Effector memory CD4-positive, alpha-beta T cell (primary cell): Measurements from ENCODE around the gene MACROH2A2.

Experiments used
- DNase-seq, 3 donors: peaks; one replicate each; pipeline ENCODE4 v3.0.0-alpha.2; 2020
- H3K27ac ChIP-seq: 2 replicates; pipeline ENCODE4 v1.7.0; 2013; ENCODE audit warnings: mild to moderate bottlenecking, low read length, moderate library complexity; ENCODE audit not compliant: insufficient read depth, poor library complexity, severe bottlenecking
- H3K27me3 ChIP-seq: replicated peaks from 2 replicates; pipeline ENCODE4 v1.7.0; 2013; ENCODE audit warnings: mild to moderate bottlenecking, low read length; ENCODE audit not compliant: insufficient read depth, control insufficient read depth, poor library complexity, severe bottlenecking
- H3K36me3 ChIP-seq: 2 replicates; pipeline ENCODE4 v1.7.0; 2013; ENCODE audit warnings: mild to moderate bottlenecking, low read length, moderate library complexity; ENCODE audit not compliant: control insufficient read depth, insufficient read depth
- H3K4me1 ChIP-seq: 2 replicates; pipeline ENCODE4 v1.7.0; 2013; ENCODE audit warnings: low read length, mild to moderate bottlenecking; ENCODE audit not compliant: control insufficient read depth, insufficient read depth, poor library complexity, severe bottlenecking
- H3K4me3 ChIP-seq: 2 replicates; pipeline ENCODE4 v1.7.0; 2013; ENCODE audit warnings: low read length, low read depth, mild to moderate bottlenecking; ENCODE audit not compliant: insufficient read depth, poor library complexity, severe bottlenecking
- H3K9me3 ChIP-seq: 2 replicates; pipeline ENCODE4 v1.7.0; 2013; ENCODE audit warnings: mild to moderate bottlenecking, low read length, moderate library complexity; ENCODE audit not compliant: control insufficient read depth

The MACROH2A2 gene

GRCh38 chr10:70085975-70086613 is 33.4 kb downstream of the MACROH2A2 start:
- H3K27me3 ChIP-seq: no peaks in the 10 kb centered on the region
- H3K9me3 ChIP-seq: no peaks in the 10 kb centered on the region
- H3K4me3 ChIP-seq: no peak overlapping the region
- H3K27ac ChIP-seq: no peak overlapping the region
- no peaks in the 10 kb centered on the region for H3K36me3 ChIP-seq
- no peaks in the 10 kb centered on the region for H3K4me1 ChIP-seq
- DNase-seq: no peak

- Histone ChIP-seq H3K4me3 (no peak overlapping the region), H3K36me3 (no peaks in the 10 kb centered on the region), H3K9me3 (no peaks in the 10 kb centered on the region), H3K27me3 (no peaks in the 10 kb centered on the region), H3K4me1 (peaks cover 7% of the 10 kb centered on the region), H3K27ac (no peak overlapping the region)
- no peak for DNase-seq
Measured at GRCh38 chr10:70087616-70088307, 35.1 kb downstream of the MACROH2A2 start.

- H3K4me1 ChIP-seq: peaks cover 9% of the 10 kb centered on the region
- DNase-seq: no peak
- H3K27me3 ChIP-seq: no peaks in the 10 kb centered on the region
- no peak overlapping the region for H3K27ac ChIP-seq
- H3K4me3 ChIP-seq: no peak overlapping the region
- no peaks in the 10 kb centered on the region for H3K36me3 ChIP-seq
- no peaks in the 10 kb centered on the region for H3K9me3 ChIP-seq
Measured at GRCh38 chr10:70088308-70088698, 35.7 kb downstream of the MACROH2A2 start.

GRCh38 chr10:70090013-70090412 is 37.4 kb downstream of the MACROH2A2 start:
- Histone ChIP-seq H3K4me3 (no peak overlapping the region), H3K36me3 (no peaks in the 10 kb centered on the region), H3K27ac (no peak overlapping the region), H3K9me3 (no peaks in the 10 kb centered on the region), H3K27me3 (no peaks in the 10 kb centered on the region), H3K4me1 (peaks cover 14% of the 10 kb centered on the region)
- no peak for DNase-seq

- Histone ChIP-seq H3K9me3 (no peaks in the 10 kb centered on the region), H3K27ac (no peak overlapping the region), H3K4me3 (no peak overlapping the region), H3K27me3 (no peaks in the 10 kb centered on the region), H3K4me1 (peaks cover 14% of the 10 kb centered on the region), H3K36me3 (no peaks in the 10 kb centered on the region)
- no peak for DNase-seq
Measured at GRCh38 chr10:70090951-70091350, 38.3 kb downstream of the MACROH2A2 start.

- Histone ChIP-seq H3K9me3 (no peaks in the 10 kb centered on the region), H3K4me1 (peaks cover 14% of the 10 kb centered on the region), H3K27me3 (no peaks in the 10 kb centered on the region), H3K36me3 (peaks cover 6% of the 10 kb centered on the region), H3K27ac (peak overlapping the region; percentile 70), H3K4me3 (peak overlapping the region; percentile 39)
- no peak for DNase-seq
Measured at GRCh38 chr10:70092389-70092718, 39.7 kb downstream of the MACROH2A2 start.

GRCh38 chr10:70093335-70093944 is 40.8 kb downstream of the MACROH2A2 start:
- H3K4me3 ChIP-seq: peak overlapping the region; percentile 39
- H3K27me3 ChIP-seq: no peaks in the 10 kb centered on the region
- no peak for DNase-seq
- no peaks in the 10 kb centered on the region for H3K9me3 ChIP-seq
- H3K27ac ChIP-seq: peak overlapping the region; percentile 23
- peaks cover 9% of the 10 kb centered on the region for H3K36me3 ChIP-seq
- H3K4me1 ChIP-seq: peaks cover 14% of the 10 kb centered on the region

GRCh38 chr10:70094250-70094649 is 41.6 kb downstream of the MACROH2A2 start:
- Histone ChIP-seq H3K27ac (peak overlapping the region; percentile 1), H3K36me3 (peaks cover 18% of the 10 kb centered on the region), H3K9me3 (no peaks in the 10 kb centered on the region)

GRCh38 chr10:70096016-70096704 is 43.5 kb downstream of the MACROH2A2 start:
- H3K36me3 ChIP-seq: peaks cover 24% of the 10 kb centered on the region
- no peak for DNase-seq
- no peaks in the 10 kb centered on the region for H3K9me3 ChIP-seq
- no peak overlapping the region for H3K27ac ChIP-seq
- no peaks in the 10 kb centered on the region for H3K27me3 ChIP-seq
- H3K4me1 ChIP-seq: peaks cover 14% of the 10 kb centered on the region
- H3K4me3 ChIP-seq: no peak overlapping the region

More at GRCh38 chr10:70094250-70094649, 41.6 kb downstream of the MACROH2A2 start:
- DNase-seq: no peak
- Histone ChIP-seq H3K4me3 (peak overlapping the region; percentile 39), H3K4me1 (peaks cover 14% of the 10 kb centered on the region), H3K27me3 (no peaks in the 10 kb centered on the region)
